Effector CD8-positive, alpha-beta T cell (primary cell): Measurements from ENCODE around the gene HS6ST2.

ENCODE experiments used
- DNase-seq: peaks from one replicate; lab custom pipeline; 2025; lab: John Stamatoyannopoulos, UW

HS6ST2 gene

DNA sequence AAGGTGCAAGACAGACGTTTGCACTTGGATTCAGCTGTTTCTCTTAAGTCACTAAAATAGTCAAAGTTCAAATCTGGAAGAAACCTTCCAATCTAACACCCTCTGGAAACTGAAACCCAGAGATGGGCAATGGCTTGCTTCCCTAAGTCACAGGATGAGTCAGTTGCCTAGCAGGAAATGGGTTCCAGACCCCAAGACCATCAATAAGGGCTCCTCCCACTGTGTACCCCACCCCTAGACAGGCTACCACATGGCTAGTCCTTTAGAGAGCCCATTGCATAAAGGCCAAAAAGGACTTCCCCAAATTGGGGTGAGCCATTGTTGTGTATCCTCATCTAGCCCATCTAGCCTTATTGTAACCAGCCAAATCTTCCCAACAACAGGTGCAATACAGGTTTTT lies 216.2 kb downstream of the HS6ST2 start:
- DNase-seq = no peak

DNA sequence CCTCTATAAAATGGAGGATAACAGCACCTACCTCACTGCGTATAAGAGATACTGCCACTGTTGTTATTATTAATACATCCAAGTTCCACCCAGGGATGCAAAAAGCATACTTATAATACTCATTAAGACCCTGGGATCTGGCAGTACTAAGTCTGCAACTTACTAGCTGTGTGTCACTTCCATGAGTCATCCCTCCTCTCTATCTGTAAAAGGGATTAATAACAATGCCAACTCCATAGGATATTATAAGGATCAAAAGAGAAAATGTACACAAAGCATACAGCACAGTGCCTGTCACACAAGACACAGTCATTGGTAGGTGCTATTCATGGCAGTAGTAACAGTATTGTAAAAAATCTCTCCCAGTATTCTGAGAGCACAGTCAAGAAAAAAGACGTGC lies 216.7 kb downstream of the HS6ST2 start:
- DNase-seq = no peak

DNA sequence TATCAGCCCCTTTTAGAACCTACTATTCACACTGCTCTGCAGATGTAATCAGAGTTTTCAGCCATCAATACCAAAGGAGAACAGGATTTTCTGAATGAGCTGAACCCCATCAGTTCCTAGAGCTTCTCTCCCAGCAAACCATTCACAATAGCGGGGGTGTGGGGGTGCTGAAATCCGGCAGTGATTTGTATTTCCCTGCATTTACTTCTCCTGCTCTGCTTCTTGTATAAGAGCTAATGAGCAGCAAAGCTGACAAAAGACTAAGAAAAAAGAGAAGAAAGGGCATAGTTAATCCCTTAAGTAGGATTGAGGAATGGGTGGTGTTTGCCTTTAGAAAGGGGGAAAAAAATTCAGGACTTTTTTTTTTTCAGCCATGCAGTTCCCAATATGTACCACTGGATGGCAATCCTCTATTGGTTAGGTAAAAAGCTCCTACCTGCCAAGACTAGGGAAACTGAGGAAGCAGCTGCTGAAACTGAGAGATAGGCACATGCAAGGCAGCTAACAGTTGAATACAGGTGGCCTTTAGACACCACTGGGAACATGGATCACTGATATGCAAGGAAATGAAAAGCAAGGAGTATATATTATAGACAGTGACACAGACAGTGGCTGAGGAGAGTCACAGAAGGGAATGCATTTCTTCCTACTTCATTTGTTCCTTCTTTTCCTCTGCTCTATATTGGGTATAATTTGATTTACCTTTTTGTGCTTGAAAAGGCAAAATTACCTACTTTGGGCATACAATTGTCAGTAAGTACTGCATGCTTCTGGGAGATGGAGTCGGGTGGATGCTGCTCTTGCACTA lies 217.9 kb downstream of the HS6ST2 start:
- no peak for DNase-seq

DNA sequence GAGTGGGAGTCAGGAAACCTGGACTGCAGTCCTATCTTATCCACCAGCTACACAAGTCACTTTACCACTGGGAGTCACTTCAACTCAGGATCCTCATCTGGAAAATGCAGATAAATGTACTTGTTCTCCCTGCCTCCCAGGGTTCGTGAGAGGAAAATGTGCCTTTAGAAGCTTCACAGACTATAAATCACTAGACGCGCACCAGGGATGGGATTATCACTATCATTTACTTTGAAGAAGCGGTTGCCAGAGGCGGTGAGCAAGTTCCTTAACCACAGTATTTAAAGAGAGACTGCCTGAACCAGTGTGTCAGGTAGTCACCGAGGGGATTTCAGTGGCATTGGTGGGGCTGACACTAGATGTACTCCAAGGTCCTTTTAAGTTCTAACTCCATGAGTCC lies 219.5 kb downstream of the HS6ST2 start:
- no peak for DNase-seq

DNA sequence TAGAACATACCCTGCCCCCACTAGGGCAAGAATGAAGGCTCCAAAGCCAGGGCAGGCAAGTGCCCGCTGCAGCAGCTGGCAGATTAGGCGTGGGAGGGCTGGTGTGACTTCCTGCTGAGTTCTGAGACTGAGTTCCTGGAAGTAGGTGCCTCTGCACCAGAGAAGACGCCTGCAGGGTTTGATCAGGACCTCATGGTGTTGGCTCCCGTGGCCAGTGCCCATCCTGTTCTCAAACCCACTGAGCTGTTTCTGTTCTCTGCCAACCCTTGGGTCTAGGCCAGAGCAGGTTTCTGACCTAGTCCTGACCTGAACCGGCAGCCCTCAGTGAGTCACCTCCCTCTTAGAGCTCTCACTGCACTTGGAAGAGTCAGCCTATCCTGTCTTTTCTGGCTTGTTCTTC lies 220.7 kb downstream of the HS6ST2 start:
- no peak for DNase-seq

DNA sequence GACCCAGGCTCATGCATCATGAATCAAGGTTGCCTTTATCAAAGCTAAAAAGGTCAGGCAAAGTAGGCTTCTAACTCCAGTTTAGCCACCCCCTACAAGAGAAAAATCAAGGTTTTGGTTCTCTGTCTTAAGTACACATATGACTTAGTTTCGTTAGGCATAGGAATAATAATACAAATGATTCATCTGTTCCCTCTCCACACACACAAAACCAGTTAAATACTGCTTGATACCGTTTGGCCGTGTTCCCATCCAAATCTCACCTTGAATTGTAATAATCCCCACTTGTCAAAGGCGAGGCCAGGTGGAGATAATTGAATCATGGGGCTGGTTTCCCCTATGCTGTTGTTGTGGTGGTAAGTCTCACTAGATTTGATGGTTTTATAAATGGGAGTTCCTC lies 226.2 kb downstream of the HS6ST2 start:
- no peak for DNase-seq

DNA sequence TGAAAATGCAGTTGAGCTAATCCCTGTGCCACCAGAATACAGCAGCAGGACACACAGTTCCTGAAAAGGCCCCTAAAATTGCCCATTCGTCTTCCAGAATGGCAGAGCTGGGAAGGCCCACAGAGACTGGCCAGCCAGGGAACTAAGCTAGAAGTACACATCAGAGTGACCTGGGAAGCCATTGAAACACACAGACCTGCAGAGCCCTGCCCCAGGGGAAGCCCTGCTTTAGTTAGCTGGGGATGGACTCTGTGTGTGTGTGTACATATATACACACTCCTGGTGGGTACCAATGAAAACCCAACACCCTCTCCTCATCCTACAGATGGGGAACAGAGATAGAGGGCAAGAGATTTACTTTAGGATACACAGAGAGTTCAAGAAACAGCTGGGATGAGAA lies 227.7 kb downstream of the HS6ST2 start:
- DNase-seq = no peak

DNA sequence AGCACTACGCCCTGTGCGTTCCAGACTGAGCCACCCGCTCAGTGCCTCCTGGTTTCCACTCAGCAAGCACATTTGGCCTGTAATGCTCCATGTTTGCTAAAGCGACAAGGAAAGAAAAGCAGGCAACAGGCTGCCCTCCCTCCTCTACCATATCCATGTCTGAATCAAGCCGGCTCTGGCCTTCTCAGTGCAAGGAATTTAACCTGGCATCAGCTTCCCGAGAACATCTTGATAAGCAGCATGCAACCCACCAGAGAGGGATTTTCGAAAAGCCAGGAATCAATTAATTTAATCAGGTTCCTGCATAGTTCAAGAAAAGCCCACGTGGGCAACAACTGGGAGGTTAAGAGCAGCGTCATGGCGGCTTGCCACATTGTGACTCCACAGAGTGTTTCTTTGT lies 228.2 kb downstream of the HS6ST2 start:
- DNase-seq = no peak

DNA sequence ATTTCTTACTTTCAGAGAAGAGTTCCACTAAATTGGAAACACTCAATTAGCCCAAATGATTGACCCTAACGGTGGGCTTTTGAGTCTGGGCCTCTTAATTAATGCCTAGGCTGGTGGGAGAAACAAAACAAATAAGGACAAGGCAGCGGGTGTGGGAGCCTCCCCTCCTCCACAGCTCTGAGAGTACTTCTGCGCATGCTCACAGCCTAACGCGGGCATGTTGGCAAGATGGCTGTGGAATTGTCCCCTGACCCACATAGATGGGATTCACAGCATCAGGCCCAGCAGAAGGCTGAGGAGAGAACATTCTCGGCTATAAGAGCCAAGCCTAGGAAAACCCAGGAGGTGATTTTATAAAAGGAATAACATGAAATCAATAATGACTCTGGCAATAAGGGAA lies 230.1 kb downstream of the HS6ST2 start:
- no peak for DNase-seq

DNA sequence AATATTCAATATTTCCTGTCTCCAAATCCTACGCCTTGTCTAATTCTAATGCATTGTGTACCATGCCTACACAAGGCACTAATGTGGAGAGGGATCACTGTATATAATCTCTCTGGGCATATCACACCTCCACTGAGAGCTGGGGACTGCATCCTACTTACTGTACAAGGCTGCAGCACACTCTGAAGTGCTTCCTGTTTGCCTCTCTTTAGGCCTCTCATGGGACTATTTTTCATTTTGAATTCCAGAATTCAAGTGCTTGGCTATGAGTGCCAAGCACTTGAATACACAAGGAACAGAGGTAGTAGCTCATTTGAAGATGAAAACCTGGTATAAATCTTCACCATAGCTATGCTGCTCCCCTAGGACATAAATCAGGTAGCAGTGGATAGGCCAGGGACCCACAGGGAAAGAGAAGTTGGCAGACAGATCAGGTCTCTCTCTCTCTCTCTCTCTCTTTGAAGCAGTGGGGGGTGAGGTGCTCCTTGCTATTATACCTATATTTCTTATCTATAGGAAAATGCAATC lies 239.9 kb downstream of the HS6ST2 start:
- no peak for DNase-seq

DNA sequence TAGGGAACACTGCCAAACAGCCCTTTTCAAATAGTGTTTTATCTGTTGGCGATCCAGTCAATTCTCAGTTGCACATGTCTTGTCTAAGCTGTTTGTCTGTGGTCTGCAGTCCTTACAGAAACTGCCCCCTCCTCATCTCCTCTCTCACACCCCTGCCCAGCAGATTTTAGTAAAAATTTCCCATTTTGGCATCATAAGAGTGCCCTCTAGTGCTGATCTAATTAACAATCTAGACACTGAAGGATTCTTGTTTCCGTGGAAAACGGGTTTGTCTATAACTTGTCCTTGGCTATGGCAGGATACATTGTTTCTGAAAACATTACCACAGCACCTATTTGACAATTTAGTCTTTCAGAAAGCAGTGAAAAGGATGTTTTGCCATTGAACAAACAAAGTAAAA lies 242.4 kb downstream of the HS6ST2 start:
- DNase-seq = no peak

DNA sequence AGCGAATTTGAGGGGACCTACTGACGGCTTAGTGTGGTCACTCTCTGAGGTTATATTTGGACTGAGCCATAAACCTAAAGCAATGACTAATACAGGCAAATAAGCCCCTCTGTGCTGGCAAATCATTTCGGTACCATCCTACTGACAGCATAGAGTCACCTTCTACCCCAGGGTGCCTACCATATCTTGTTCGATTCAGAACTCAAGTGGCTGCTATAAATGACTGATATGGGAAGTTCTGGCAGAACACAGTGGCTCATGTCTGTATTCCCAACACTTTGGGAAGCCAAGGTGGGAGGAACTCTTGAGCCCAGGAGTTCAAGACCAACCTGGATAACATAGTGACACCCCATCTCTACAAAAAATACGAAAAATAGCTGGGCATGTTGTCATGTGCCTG lies 243.5 kb downstream of the HS6ST2 start:
- no peak for DNase-seq

DNA sequence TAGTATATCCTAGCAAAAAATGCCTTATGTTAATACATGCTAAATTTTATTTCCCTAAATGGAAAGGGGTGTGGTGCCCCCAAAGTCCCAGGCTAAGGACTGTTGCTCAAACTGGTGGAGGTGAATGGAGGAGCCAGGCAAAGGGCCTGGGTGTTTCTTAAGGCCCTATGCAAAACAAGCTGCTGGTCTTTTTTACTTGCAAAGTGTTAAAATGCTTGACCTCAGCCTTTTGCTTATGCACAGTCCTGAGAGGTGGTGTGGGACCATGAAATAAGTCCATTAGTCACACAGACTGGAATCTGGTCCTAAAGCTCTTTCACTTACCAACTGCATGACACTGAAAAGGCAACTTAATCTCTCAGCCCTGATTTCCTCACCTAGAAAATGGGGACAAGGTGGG lies 246.1 kb downstream of the HS6ST2 start:
- no peak for DNase-seq

DNA sequence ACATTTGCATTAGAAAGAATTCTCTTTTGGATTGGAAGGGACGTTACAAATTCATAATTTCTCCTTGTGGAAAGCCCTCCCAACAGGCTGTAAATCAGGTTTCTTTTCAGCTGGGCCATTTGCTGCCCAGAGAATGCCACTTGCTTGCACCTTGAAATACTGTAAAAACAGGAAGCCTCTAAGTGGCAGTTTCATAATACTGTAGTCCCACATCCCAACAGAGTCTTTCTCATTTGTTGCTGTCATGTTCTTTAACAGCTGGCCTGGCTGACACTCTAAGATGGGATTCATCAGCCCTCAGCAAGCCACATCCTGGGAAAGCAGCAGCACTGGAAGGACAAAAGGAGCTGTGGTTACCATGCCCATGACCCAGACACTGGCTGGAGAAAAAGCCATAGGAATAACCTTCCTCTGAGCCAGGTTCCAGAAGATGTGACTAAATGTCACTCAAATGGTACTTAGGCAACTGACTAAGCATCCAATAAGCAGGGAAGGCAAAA lies 247.7 kb downstream of the HS6ST2 start:
- DNase-seq = no peak

DNA sequence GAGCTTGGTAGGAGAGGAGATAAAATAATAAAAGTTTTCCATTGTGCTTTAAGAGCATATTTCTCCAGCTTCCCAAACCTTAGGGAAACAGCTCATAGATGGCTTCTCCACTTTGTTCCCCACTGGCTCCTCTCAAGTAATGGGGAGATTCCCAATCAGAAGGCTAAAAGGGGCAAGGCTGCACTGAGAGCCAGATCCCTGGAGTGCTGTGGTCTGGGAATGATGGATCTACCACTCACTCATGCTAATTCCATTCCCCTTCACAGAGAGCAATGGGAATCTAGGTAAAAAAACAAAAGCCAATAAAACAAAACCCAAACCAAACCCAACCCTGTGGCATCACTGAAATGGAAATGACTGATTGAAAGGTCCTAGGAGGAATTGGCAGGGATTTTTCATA lies 249.9 kb downstream of the HS6ST2 start:
- no peak for DNase-seq

DNA sequence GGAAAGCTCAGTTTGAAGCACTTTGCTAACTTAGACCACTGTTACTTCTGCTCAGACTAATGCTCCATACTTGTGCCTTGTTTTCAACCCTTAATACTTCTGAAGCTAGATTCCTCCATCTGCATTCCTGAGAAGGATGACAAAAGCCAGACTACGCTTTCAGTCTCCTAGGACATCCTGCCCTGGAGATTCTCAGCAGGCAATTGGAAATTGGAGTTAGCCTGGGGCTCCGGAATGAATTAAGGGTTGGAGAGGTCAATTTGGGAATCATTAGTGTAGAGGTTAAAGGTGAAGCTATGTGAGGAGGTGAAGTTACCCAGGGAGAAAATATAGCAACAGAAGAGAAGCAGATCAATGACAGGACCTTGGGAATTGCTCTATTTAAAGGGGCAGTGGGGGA lies 253.7 kb downstream of the HS6ST2 start:
- no peak for DNase-seq

DNA sequence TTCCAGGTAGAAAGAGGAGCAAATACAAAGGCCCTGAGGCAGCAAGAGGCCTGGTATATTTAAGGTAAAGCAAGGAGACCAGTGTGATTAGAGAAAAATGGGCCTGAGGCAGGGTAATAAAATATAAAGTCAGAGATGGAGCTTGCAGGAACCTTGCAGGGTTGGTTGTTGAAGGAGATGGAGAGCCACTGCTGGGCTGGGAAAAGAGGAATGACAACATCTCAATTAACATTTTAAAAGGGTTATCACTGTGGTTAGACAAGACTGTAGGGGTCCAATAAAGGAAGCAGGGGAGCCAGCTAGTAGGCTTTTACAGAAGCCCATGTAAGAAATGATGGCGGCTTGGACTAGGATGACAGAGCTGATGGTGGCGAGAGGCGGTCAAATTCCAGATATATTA lies 264.0 kb downstream of the HS6ST2 start:
- DNase-seq = no peak

DNA sequence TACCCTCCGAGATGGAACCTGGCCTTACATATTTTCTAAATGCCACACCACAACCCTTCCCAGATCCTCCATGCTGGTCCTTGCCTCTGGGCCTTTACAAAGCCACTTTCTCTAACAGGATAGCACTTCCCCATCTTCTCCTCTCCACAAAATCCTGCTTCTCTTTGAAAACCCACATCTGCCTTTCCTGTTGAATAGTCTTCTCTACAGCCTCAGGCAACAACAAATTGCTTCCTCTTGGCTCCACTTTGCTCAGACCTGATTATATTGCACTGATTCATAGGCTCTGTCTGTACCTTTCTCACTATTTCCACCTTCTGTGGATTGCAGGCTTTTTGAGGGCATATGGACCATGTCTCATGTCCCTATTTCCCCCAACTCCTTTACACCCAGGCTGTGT lies 265.9 kb downstream of the HS6ST2 start:
- DNase-seq = no peak

DNA sequence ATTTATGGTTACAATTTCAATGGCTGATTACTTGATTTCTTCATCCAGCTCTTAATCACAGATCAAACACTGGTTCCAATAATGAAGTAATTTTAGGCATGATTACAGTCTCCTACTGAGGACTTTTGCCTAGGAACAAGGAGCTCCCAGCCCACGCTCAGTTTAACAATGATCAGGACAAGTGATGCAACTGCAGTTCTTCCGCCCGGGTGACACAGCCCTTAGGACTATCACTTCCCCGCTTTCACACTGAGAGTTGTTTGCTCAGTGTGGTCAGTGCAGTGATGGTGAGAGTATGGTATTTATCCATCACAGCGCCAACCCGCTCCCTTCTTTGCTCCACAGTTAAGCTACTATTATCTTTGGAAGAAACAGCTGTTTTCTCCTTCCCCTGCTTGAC lies 266.4 kb downstream of the HS6ST2 start:
- no peak for DNase-seq

DNA sequence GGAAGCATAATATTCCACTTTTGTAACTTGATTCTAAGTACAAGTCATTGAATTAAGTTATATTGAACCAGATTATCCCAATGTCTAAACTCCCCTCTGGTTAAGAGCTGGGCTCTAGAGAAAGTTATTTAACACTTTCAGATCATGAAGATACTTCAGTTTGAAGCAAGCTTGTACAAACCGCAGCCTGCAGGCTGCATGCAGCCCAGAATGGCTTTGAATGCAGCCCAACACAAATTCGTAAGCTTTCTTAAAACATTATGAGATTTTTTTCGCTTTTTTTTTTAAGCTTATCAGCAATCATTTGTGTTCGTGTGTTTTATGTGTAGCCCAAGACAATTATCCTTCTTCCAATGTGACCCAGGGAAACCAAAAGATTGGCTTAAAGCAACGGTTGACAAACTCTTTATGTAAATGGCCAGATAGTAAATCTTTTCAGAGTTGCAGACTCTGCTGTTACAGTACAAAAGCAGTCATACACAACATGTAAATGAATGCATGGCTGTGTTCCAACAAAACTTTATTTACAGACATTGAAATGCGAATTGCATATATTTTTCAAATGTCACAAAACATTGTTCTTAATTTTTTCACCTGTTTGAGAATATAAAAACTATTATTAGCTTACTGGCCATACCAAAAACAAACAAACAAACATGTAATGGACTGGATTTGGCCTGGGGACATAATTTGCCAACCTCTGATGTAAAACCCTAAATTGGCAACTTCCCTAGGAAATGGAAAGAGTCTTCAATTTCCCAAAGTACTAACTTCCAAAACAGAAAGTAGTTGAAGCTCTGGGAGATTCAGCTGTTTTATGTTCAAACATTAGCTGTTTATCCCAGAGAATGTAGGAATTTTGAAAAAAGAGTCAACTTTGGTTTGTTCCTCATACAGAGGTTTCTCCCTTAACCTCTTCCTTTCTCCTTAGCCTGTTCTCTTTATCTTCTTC lies 268.5 kb downstream of the HS6ST2 start:
- no peak for DNase-seq

DNA sequence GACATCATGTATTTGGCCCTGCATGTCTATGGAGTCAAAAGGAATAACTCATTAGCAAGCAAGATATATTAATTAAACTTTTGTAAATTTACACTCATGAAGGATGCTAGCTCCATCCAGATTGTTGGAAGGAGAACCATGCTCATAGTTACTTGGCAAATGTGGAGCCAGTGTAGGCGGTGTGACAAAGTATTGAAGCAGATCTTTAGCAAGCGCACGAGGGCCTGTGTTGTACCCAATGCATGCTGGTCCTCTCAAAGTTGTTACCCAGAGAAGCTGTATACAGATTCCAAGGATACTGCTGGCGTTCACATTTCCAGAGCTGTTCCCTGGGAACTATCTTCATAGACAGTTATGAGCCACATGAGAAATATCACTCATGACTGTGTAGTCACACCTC lies 273.2 kb downstream of the HS6ST2 start:
- DNase-seq = no peak

DNA sequence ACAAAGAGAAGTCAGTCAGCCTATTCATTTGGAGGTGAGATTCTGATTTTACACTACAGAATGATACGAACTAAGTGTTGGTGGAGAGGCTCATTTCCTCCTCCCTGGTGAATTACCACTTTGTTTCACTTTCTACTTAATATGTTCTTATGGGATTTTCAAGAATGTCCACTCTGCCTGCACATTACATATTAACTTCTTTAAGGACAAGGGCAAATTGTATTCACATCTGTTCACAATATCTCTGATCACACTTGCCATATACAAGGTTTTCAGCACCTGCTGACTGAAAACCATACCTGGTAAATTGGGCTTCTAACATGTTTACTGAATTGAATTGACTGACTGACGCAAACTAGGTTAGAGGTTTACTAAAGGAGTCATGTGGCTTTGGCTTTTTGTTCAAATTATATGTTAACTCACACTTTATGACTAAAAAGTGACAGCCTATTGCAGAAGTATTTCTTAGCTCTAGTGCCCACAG lies 281.2 kb downstream of the HS6ST2 start:
- no peak for DNase-seq
